GM10248 (cell line): Measurements from ENCODE around the gene RNF144A.

ENCODE experiments used
- CTCF ChIA-PET: fragments of 300-600 bp; sonication (Branson Sonifier 250); formaldehyde crosslinking; extraction: SDS; loops from one replicate; lab custom pipeline; 2021; ENCODE audit warnings: antibody characterized with exemption; lab: Yijun Ruan, JAX
- POLR2A ChIA-PET: fragments of 350-650 bp; sonication (Branson Sonifier 250); formaldehyde crosslinking; extraction: SDS; loops from one replicate; lab custom pipeline; 2020; ENCODE audit warnings: antibody characterized with exemption; lab: Yijun Ruan, JAX
- DNase-seq: peaks from one replicate; pipeline ENCODE4 v3.0.0; 2012; ENCODE audit errors: extremely low spot score
- TF ChIP-seq, protein P1 (sequence below): IDR thresholded peaks from 2 replicates; pipeline ENCODE4 v1.5.1; 2012; ENCODE audit warnings: mild to moderate bottlenecking, low read depth; ENCODE audit errors: extremely low read depth, missing control alignments, control extremely low read depth

Gene RNF144A

DNA sequence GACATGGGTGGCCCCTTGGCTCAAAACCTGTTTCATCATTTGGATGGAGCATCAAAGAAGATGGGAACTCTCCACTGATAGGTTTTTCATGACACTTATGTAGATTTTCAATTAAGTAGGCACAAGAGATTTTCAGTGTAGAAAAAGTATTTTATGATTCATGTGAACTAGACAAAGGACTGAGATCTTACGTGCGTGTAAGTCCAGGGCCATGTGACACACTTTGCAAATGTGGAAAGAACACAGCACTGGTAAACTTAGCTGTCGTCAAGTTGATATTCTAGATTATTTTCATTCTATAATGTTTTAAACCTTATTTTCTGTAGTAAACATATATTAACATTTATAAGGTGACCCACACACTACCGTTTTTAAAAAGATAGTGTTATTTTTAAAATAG is 37.4 kb downstream of the RNF144A start:
- TF ChIP-seq, protein P1, sequence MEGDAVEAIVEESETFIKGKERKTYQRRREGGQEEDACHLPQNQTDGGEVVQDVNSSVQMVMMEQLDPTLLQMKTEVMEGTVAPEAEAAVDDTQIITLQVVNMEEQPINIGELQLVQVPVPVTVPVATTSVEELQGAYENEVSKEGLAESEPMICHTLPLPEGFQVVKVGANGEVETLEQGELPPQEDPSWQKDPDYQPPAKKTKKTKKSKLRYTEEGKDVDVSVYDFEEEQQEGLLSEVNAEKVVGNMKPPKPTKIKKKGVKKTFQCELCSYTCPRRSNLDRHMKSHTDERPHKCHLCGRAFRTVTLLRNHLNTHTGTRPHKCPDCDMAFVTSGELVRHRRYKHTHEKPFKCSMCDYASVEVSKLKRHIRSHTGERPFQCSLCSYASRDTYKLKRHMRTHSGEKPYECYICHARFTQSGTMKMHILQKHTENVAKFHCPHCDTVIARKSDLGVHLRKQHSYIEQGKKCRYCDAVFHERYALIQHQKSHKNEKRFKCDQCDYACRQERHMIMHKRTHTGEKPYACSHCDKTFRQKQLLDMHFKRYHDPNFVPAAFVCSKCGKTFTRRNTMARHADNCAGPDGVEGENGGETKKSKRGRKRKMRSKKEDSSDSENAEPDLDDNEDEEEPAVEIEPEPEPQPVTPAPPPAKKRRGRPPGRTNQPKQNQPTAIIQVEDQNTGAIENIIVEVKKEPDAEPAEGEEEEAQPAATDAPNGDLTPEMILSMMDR = no peak
- DNase-seq = no peak
- CTCF ChIA-PET = no interaction called here
- POLR2A ChIA-PET = no interaction called here

DNA sequence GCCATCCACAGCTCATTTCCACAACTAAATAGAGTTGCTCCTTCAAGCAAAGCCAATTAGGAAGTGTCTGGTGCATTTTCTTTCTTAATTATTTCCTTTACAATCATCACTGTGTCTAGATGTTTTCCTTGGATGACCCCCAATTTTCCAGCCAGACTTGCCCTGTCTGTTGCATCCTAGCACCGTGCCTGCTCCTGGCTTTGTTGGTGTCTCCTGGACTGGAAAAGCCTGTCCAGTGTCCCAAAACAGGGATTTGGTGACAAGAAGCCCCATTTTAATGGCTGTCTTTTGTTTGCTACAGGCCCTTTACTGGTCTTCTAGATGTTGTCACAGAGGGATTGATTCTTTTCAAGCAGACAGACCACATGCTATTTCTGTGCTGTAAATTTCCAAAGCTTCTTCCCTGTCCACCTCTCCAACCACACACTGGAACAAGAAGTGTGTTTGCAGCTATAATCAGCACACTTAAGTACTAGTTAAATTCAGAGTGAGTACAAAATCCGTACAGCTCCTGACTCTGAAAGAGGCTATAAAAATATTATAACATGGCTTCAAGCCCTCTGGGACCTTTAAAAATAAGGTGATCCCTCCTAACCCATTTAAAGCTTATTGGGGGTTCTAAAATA is 38.4 kb downstream of the RNF144A start:
- ChIA-PET CTCF (no interaction called here), POLR2A (interaction anchor here (0.7 kb wide), 1 partner anchor 93 kb away, joined by 6 read pairs; no protein-coding TSS in a partner anchor)
- no peak for DNase-seq
- TF ChIP-seq, protein P1 = no peak

DNA sequence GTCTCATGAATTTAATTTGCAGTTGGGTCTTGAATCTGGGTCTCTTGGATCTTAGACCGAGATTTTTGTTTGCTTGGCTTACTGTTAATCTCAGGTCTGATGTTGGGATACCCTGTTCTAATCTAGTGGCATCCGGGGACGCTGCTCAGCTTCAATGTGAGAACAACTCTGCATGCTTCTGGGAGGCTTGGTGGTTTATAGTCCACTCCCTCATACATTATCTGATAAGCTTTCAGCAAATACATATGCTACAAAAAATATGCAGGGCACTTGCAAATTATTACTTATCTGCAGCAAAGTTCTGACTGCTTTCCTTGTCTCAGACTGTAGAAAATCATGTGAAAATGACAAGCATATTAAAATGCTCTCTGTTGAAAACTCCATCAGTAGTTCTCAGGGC is 39.4 kb downstream of the RNF144A start:
- CTCF ChIA-PET = interaction anchor here (1.6 to 2.7 kb wide), 4 partner anchors 9 to 40 kb away, joined by 4 to 16 read pairs (median 6); partner anchors contain the start of gene RNF144A
- POLR2A ChIA-PET = no interaction called here
- no peak for DNase-seq
- TF ChIP-seq, protein P1 = no peak

DNA sequence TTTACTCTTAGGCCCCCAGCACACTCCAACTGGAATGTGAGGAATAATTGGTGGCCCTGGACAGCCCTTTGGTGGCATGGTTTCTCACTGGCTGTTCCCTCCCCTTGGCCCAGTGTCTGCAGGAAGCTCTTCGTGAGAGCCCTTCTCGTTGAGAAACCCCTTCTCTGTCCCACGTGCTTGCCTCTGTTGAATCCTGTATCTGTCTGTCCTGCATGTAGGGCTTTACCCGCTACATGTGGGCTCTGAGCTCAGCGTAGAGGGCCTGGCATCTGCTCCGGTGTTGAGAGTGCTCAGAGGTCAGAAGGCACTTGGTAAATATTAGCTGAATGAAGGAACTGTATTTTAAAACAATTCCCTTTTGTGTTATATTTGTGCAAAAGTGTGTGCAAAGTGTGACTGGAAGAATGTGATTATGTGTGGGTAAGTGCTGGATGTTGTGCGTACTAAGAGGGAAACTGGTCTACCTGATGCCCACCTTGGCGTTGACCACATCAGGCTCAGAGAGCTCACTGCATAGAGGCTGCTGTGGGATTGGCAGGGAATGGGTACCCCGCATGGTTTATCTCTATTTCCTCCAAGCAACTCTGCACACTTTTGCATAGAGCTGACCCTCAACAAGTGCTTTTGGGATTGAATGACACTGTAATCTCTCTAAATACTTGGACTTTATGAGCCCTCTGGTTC is 40.0 kb downstream of the RNF144A start:
- POLR2A ChIA-PET = no interaction called here
- TF ChIP-seq, protein P1 = no peak
- CTCF ChIA-PET = interaction anchor here (1.6 to 2.7 kb wide), 4 partner anchors 10 to 41 kb away, joined by 4 to 16 read pairs (median 6); partner anchors contain the start of gene RNF144A
- no peak for DNase-seq

DNA sequence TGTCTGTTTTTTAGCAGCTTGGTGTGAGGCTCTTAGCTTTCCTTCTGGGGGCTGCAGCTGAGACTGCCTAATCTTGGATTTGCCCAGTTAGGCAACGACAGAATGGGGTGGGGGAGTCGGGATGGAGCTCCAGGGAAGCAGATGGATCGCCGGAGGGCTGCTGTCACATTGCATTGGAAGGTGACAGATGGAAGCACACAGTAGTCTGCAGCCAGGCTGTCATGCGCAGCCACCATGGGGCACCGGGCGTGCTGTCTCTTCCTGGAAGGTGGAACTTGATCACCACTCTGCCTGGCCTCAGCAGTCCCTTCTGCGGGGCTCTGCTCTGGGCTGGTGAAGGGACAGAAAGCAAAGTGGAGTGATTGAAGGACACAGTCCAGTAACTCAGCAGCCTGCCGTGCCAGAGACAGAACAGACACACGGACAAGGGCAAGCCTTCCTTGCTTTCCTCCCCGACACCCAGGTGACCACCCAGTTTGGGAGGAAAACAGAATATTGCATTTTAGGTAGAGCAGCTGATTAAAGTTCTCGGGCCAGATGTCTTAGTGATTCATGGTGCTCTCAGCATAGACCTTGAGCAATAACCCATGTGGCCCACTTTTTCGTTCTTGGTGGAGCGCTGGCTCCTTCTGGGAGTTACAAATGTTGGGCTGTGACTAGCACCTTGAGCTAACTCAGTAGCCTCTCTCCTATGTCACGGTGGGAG is 40.9 kb downstream of the RNF144A start:
- CTCF ChIA-PET = interaction anchor here (1.1 to 2.7 kb wide), 5 partner anchors 8 to 42 kb away, joined by 3 to 16 read pairs (median 5); partner anchors contain the start of gene RNF144A

DNA sequence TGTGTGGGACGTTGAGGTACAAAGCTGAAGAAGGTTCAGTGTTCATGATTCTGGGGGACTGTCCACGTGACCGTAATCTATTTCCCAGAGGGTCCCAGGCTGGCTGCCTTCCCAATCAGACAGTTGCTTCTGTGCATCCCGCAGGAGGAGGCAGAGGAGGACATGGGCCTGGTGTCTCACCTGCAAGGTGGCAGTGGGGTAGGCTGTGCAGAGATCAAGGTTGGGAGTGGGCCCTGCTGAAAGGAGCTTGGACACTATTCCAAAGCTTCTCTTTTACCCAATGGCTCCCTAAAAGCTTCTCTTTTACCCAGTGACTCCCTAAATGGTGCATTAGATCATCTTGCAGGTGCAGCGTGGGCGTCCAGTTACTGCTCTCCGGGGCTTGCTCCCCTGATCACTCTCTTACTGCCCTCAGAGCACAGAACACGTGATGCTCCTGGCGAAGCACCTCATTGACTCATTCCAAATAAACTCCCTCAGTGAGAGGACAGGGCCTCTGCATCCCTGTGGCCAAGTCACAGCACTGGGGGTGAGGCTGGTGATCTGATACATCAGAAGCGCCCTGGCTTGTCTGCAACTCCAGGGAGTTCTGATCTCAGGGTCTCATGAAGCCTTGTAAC is 41.5 kb downstream of the RNF144A start:
- CTCF ChIA-PET = interaction anchor here (1.1 to 2.7 kb wide), 3 partner anchors 9 to 42 kb away, joined by 3 to 16 read pairs (median 7); partner anchors contain the start of gene RNF144A

More for the DNA sequence above, 40.9 kb downstream of the RNF144A start:
- TF ChIP-seq, protein P1 = no peak
- DNase-seq = no peak
- POLR2A ChIA-PET = no interaction called here

More for the DNA sequence above, 41.5 kb downstream of the RNF144A start:
- TF ChIP-seq, protein P1 = no peak
- no peak for DNase-seq
- POLR2A ChIA-PET = no interaction called here
